Skin epidermis (tissue), 12 donors: ENCODE measurements around the gene CD99L2.

ENCODE experiments used
- H3K27ac ChIP-seq, 21 experiments: fragments of 200-600 bp; sonication (generic) in 11 of 21; one replicate each; pipeline ENCODE4 v1.5.0; 2020; ENCODE audit warnings: mild to moderate bottlenecking in 3 of 21, inconsistent platforms in 2 of 21, moderate library complexity in 2 of 21
- H3K4me3 ChIP-seq, 7 experiments: fragments of 200-600 bp; sonication (generic) in 2 of 7; one replicate each; pipeline ENCODE4 v1.5.0; 2020; ENCODE audit warnings: inconsistent platforms in 2 of 7, mild to moderate bottlenecking in 2 of 7, moderate library complexity in 1 of 7

The CD99L2 gene

DNA sequence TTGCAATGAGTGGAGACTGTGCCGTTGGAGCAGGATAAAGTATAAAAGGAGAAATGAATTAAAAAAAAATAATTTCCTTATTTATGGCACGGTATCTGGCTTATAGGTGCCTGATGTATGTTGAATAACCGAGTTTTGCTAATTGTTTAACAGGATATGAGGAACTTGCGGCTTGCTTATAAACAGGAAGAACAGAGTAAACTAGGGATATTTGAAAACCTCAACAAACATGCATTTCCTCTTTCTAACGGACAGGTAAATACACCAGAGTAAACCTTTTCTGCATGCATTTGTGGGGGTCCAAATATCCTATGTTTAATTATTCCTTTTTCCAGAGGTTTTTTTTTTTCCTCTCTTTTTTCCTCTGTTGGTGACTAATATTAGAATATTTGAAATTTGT, 168.5 kb downstream of the CD99L2 start:
- Histone ChIP-seq H3K4me3 (no peak overlapping the region), H3K27ac (no peak overlapping the region)

DNA sequence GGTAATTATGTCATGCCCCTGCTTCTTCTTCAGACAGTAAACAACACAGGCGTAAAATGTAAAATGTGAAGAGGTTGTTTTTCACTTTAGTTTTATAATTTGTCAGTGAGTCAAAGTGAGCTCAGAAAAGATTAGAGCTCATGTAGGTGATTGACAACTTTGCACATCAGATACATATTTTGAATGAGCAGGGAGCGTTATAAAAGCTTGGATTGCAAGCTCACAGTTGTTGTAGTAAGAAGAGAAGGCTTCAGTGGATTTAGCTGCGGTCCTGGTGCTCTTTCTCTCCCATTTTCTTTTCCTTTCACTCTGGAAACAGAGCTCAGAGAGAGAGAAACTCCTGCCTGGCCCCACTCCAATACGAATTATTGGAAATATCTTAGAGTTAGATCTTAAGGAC, 178.8 kb downstream of the CD99L2 start:
- Histone ChIP-seq H3K4me3 (no peak overlapping the region), H3K27ac (no peak overlapping the region)
